Measurements from ENCODE around the gene MAGIX. TPM values are rescaled to one million over a fixed set of nuclear protein-coding genes. Genes with fewer than 3 reads are reported as not detected.
"Not testable (repeated sequence)": the region's sequence is repeated elsewhere in the genome, so short reads cannot be mapped to it uniquely, and the experiment has no call there.

The MAGIX gene
- 1 to 10 TPM in 1 of 3 donors, under 1 TPM in 2; 0.81 to 1.6 (median 0.84) TPM for total RNA-seq

DNA sequence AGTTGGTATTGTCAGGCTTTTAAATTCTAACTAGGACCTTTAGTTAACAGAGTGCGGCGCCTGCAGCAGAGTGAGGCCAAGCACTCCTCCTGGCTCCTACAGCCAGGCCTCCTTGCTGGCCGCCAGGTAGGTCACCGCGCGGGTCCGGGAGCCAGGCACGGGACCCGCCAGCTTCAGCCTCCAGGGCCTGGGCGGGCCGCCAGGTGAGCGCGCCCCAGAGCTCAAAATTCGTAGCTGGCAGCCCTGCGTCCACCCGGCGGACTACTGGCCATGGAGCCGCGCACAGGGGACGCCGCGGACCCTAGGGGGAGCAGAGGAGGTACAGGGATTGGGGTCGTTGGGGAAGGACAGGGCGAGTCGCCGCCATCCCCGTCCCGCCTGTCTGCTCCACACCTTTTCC, at the start of gene MAGIX:
Gene MAGIX, plus strand, starts transcription at position 139 of the 400 bp plus-strand sequence. Its CDS starts 132 bp downstream, at position 271.
- no peaks in the 10 kb centered on the region for H3K27me3 Mint-ChIP-seq (ENCODE audit: low read depth)
- H3K9me3 Mint-ChIP-seq, result no peaks in the 10 kb centered on the region
- peak within 1 kb of the TSS; percentile 66 for H3K4me3 Mint-ChIP-seq
- peaks cover 22% of the 10 kb centered on the region for H3K4me1 Mint-ChIP-seq (ENCODE audit: low read depth)
- no peak for DNase-seq
- no peak for ATAC-seq
- H3K36me3 Mint-ChIP-seq (ENCODE audit: insufficient read depth), result no peaks in the 10 kb centered on the region

DNA sequence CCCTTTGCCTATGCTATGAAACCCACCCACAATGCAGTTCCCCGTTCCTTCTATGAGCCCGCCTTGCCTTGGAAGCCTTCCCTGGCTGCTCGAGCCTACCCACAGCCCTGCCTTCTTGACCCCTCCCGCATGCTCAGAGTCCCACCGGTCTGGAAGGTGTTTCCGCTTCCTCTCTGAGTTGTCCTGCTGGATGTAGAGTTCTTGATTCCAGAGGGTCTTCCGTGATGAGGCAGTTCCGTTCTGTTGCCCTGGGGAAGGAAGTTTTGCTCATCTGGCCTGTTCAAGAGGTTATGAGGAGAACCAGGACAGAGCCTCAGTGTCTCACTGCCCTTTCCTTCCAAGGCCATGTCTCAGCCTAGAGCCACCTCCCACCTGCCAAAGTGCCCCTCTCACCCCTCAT, 46.5 kb upstream of the MAGIX start:
- Mint-ChIP-seq H3K27me3 (ENCODE audit: low read depth) (no peaks in the 10 kb centered on the region), H3K36me3 (ENCODE audit: insufficient read depth) (peaks cover 21% of the 10 kb centered on the region), H3K4me3 (no peak overlapping the region), H3K4me1 (ENCODE audit: low read depth) (peaks cover 22% of the 10 kb centered on the region), H3K9me3 (no peaks in the 10 kb centered on the region)
- DNase-seq, result no peak
- no peak for ATAC-seq

GRCh38 chrX:49116716-49117115, 45.8 kb upstream of the MAGIX start:
- H3K9me3 Mint-ChIP-seq, result no peaks in the 10 kb centered on the region
- ATAC-seq (no peak), DNase-seq (no peak)
- H3K4me1 Mint-ChIP-seq (ENCODE audit: low read depth), result peaks cover 24% of the 10 kb centered on the region
- peak overlapping the region; percentile 21 for H3K4me3 Mint-ChIP-seq
- peaks cover 22% of the 10 kb centered on the region for H3K36me3 Mint-ChIP-seq (ENCODE audit: insufficient read depth)
- no peaks in the 10 kb centered on the region for H3K27me3 Mint-ChIP-seq (ENCODE audit: low read depth)

GRCh38 chrX:49117581-49117980, 45.0 kb upstream of the MAGIX start:
- DNase-seq (no peak), ATAC-seq (no peak)
- H3K36me3 Mint-ChIP-seq (ENCODE audit: insufficient read depth), result peaks cover 24% of the 10 kb centered on the region
- no peaks in the 10 kb centered on the region for H3K9me3 Mint-ChIP-seq
- H3K27me3 Mint-ChIP-seq (ENCODE audit: low read depth), result no peaks in the 10 kb centered on the region
- peaks cover 28% of the 10 kb centered on the region for H3K4me1 Mint-ChIP-seq (ENCODE audit: low read depth)
- H3K4me3 Mint-ChIP-seq, result peak overlapping the region; percentile 72

GRCh38 chrX:49120091-49120490, 42.5 kb upstream of the MAGIX start:
- no peak overlapping the region for H3K4me3 Mint-ChIP-seq
- H3K36me3 Mint-ChIP-seq (ENCODE audit: insufficient read depth), result peaks cover 28% of the 10 kb centered on the region
- ATAC-seq (no peak), DNase-seq (no peak)
- H3K27me3 Mint-ChIP-seq (ENCODE audit: low read depth), result no peaks in the 10 kb centered on the region
- H3K9me3 Mint-ChIP-seq, result no peaks in the 10 kb centered on the region
- peaks cover 37% of the 10 kb centered on the region for H3K4me1 Mint-ChIP-seq (ENCODE audit: low read depth)

DNA sequence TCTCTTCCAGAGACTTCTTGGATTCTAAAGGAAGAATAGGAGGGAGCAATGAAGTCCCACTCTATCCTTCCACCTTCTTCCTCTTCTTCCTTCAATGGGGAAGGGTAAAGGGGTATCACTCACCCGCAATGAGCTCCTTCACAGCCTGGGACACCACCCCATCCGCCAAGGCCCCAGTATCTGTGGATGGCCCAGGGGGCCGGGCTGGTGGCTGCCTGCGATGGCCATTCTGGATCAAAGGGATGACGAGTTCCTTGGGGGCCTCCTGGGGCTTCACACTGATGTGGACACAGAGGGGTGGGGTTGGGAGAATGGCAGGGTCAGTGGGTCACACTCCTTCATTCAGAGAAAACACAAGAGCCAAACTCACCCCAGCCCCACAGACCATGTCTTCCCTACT, 40.1 kb upstream of the MAGIX start:
- peaks cover 17% of the 10 kb centered on the region for H3K36me3 Mint-ChIP-seq (ENCODE audit: insufficient read depth)
- H3K4me1 Mint-ChIP-seq (ENCODE audit: low read depth), result peaks cover 22% of the 10 kb centered on the region
- DNase-seq (no peak), ATAC-seq (no peak)
- H3K4me3 Mint-ChIP-seq, result peak overlapping the region; percentile 98
- H3K27me3 Mint-ChIP-seq (ENCODE audit: low read depth), result no peaks in the 10 kb centered on the region
- no peaks in the 10 kb centered on the region for H3K9me3 Mint-ChIP-seq

DNA sequence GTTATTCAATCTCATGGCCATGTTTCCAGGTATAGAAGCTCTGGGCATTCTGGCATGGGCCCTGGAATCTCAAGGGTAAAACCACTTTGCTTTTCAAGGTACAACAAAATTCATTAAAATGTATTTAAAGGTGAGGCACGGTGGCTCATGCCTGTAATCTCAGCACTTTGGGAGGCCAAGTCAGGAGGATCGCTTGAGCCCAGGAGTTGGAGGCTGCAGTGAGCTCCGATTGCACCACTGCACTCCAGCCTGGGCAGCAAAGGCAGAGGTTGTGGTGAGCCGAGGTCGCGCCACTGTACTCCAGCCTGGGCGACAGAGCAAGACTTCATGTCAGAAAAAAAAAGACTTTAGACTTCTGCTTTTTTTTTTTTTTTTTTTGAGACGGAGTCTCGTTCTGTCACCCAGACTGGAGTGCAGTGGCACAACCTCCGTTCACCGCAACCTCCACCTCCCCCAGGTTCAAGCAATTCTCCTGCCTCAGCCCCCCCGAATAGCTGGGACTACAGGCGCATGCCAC, 34.8 kb upstream of the MAGIX start:
- H3K9me3 Mint-ChIP-seq; H3K27me3 Mint-ChIP-seq (ENCODE audit: low read depth); H3K4me3 Mint-ChIP-seq; DNase-seq; H3K4me1 Mint-ChIP-seq (ENCODE audit: low read depth); H3K36me3 Mint-ChIP-seq (ENCODE audit: insufficient read depth); ATAC-seq: not testable (repeated sequence)

DNA sequence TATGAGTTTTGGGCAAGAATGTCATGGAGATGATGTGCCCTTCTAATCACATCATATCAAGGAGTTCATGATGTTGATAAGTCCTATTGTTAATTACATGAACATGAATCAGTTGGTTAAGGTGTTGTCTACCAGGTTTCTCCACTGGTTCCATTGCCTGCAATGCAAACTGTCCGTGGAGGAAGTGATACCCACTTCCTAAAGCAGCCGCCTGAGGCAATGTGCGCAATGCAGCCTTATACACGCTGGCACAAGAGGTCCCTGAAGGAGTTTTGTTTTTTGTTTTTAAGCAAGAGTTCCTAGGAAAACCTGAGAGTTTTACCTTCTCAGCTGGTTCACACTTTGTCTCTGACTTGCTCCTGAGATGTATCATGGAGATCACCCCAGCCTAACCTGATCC, 33.1 kb upstream of the MAGIX start:
- Mint-ChIP-seq H3K4me1 (ENCODE audit: low read depth) (no peaks in the 10 kb centered on the region), H3K27me3 (ENCODE audit: low read depth) (no peaks in the 10 kb centered on the region), H3K4me3 (no peak overlapping the region), H3K9me3 (no peaks in the 10 kb centered on the region), H3K36me3 (ENCODE audit: insufficient read depth) (no peaks in the 10 kb centered on the region)
- no peak for ATAC-seq
- no peak for DNase-seq

DNA sequence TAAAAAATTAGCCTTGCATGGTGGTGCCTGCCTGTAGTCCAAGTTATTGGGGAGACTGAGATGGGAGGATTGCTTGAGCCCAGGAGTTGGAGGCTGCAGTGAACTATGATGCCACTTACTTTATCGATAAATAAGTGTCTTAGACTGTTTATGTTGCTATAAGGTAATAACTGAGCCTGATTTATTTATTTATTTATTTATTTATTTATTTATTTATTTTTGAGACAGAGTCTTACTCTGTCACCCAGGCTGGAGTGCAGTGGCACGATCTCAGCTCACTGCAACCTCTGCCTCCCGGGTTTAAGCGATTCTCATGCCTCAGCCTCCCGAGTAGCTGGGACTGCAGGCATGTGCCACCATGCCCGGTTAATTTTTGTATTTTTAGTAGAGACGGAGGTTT, 30.3 kb upstream of the MAGIX start:
- H3K36me3 Mint-ChIP-seq (ENCODE audit: insufficient read depth); DNase-seq; H3K27me3 Mint-ChIP-seq (ENCODE audit: low read depth); H3K4me1 Mint-ChIP-seq (ENCODE audit: low read depth); ATAC-seq; H3K4me3 Mint-ChIP-seq; H3K9me3 Mint-ChIP-seq: not testable (repeated sequence)

DNA sequence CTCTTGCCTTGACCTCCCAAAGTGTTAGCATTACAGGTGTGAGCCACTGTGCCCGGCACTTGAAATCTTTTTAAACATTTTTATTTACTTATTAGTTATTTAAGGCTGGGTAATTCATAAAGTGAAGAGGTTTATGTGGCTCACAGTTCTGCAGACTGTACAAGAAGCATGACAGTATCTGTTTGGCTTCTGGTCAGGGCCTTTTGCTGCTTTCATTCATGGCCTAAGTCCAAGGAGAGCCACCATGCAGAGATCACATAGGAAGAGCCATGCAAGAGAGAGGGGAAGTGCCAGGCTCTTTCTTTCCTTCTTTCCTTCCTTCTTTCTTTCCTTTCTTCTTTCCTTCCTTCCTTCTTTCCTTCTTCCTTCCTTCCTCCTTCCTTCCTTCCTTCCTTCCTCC, 28.8 kb upstream of the MAGIX start:
- DNase-seq, result no peak
- no peaks in the 10 kb centered on the region for H3K27me3 Mint-ChIP-seq (ENCODE audit: low read depth)

DNA sequence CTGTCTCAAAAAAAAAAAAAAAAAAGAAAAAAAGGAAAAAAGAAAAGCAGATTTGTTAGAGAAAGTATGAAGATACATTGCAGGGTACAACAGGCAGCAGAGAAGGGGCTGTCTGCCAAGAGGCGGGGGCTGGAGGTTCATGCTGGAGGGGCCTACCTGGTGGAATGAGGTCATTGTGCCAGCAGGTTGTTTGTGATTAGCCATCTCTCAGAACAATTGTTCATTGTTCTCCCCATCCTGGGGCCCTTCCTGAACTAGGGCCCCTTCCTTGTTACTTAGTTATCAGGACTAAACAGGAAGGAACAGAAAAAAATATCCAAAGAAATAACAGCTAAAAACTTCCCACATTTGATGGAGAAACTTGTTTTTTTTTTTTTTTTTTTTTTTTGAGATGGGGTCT, 25.1 kb upstream of the MAGIX start:
- Mint-ChIP-seq H3K27me3 (ENCODE audit: low read depth) (no peaks in the 10 kb centered on the region), H3K9me3 (peaks cover 5% of the 10 kb centered on the region), H3K36me3 (ENCODE audit: insufficient read depth) (no peaks in the 10 kb centered on the region), H3K4me3 (no peak overlapping the region), H3K4me1 (ENCODE audit: low read depth) (no peaks in the 10 kb centered on the region)
- no peak for ATAC-seq
- no peak for DNase-seq

More for the DNA sequence above, 28.8 kb upstream of the MAGIX start:
- H3K4me1 Mint-ChIP-seq (ENCODE audit: low read depth), result no peaks in the 10 kb centered on the region
- H3K36me3 Mint-ChIP-seq (ENCODE audit: insufficient read depth), result no peaks in the 10 kb centered on the region
- H3K9me3 Mint-ChIP-seq, result no peaks in the 10 kb centered on the region
- no peak for ATAC-seq
- H3K4me3 Mint-ChIP-seq, result no peak overlapping the region

GRCh38 chrX:49139713-49140112, 22.8 kb upstream of the MAGIX start:
- H3K27me3 Mint-ChIP-seq (ENCODE audit: low read depth), result no peaks in the 10 kb centered on the region
- ATAC-seq (no peak), DNase-seq (no peak)
- no peaks in the 10 kb centered on the region for H3K36me3 Mint-ChIP-seq (ENCODE audit: insufficient read depth)
- no peak overlapping the region for H3K4me3 Mint-ChIP-seq
- H3K9me3 Mint-ChIP-seq, result peaks cover 5% of the 10 kb centered on the region
- no peaks in the 10 kb centered on the region for H3K4me1 Mint-ChIP-seq (ENCODE audit: low read depth)

GRCh38 chrX:49142264-49142663, 20.3 kb upstream of the MAGIX start:
- DNase-seq; H3K36me3 Mint-ChIP-seq (ENCODE audit: insufficient read depth); H3K4me3 Mint-ChIP-seq; H3K4me1 Mint-ChIP-seq (ENCODE audit: low read depth); ATAC-seq; H3K27me3 Mint-ChIP-seq (ENCODE audit: low read depth); H3K9me3 Mint-ChIP-seq: not testable (repeated sequence)

GRCh38 chrX:49143154-49143553, 19.4 kb upstream of the MAGIX start:
- H3K27me3 Mint-ChIP-seq (ENCODE audit: low read depth); H3K4me1 Mint-ChIP-seq (ENCODE audit: low read depth); H3K9me3 Mint-ChIP-seq; H3K36me3 Mint-ChIP-seq (ENCODE audit: insufficient read depth); DNase-seq; H3K4me3 Mint-ChIP-seq: not testable (repeated sequence)
- peak; percentile 35 to 60 for ATAC-seq

GRCh38 chrX:49147282-49147681, 15.3 kb upstream of the MAGIX start:
- Mint-ChIP-seq H3K4me3 (no peak overlapping the region), H3K36me3 (ENCODE audit: insufficient read depth) (no peaks in the 10 kb centered on the region), H3K9me3 (no peaks in the 10 kb centered on the region), H3K4me1 (ENCODE audit: low read depth) (no peaks in the 10 kb centered on the region), H3K27me3 (ENCODE audit: low read depth) (no peaks in the 10 kb centered on the region)
- ATAC-seq (no peak), DNase-seq (no peak)

DNA sequence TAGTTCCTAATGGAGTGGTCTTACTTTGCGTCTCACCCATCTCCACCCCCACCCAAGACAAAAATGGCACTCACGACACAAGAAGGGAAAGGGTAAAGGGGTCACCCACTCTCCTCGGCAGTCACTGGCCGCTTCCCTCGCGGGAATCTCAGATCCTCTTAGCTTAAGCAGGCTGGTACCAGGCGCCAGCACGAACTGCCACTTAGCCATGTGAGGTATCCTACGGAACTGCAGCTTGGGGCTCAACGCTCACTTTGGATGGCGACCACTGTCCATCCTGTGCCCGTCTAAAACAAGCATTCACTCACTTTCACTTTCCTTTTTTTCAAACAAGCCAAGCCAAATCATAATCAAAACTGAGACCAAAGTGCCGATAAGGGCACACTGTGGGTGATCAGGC, 14.6 kb upstream of the MAGIX start:
- no peak for DNase-seq
- no peak overlapping the region for H3K4me3 Mint-ChIP-seq
- H3K27me3 Mint-ChIP-seq (ENCODE audit: low read depth), result no peaks in the 10 kb centered on the region
- no peaks in the 10 kb centered on the region for H3K9me3 Mint-ChIP-seq
- H3K36me3 Mint-ChIP-seq (ENCODE audit: insufficient read depth), result no peaks in the 10 kb centered on the region
- no peak for ATAC-seq
- H3K4me1 Mint-ChIP-seq (ENCODE audit: low read depth), result no peaks in the 10 kb centered on the region
